GM10248 (cell line): ENCODE data around the gene SPON1.

Experiments used
- CTCF ChIA-PET: fragments of 300-600 bp; sonication (Branson Sonifier 250); formaldehyde crosslinking; extraction: SDS; loops from one replicate; lab custom pipeline; 2021; ENCODE audit warnings: antibody characterized with exemption; lab: Yijun Ruan, JAX
- POLR2A ChIA-PET: fragments of 350-650 bp; sonication (Branson Sonifier 250); formaldehyde crosslinking; extraction: SDS; loops from one replicate; lab custom pipeline; 2020; ENCODE audit warnings: antibody characterized with exemption; lab: Yijun Ruan, JAX
- DNase-seq: peaks from one replicate; pipeline ENCODE4 v3.0.0; 2012; ENCODE audit errors: extremely low spot score
- CTCF ChIP-seq: IDR thresholded peaks from 2 replicates; pipeline ENCODE4 v1.5.1; 2012; ENCODE audit warnings: mild to moderate bottlenecking, low read depth; ENCODE audit errors: extremely low read depth, missing control alignments, control extremely low read depth

The SPON1 gene

DNA sequence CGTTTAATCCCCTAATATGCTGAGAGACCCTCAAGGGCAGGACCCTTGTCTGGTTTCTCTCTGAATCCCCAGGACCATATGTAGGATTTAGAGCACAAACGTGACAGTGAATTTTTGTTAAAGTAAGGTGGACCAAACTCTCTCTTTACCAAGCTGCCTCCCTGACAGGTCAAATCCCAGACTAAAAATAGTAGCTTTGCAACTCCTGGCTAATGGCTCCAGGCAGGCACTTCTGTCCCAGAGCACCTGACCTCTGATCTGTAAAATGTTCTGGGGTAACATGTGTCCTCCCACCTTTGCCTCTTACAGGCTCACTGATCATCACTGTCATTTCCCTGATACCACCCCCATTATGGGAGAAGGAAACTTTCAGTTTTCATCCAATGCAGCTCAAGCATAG, 152.3 kb downstream of the SPON1 start:
- ChIA-PET POLR2A (no interaction called here), CTCF (no interaction called here)
- TF ChIP-seq CTCF = no peak
- no peak for DNase-seq

DNA sequence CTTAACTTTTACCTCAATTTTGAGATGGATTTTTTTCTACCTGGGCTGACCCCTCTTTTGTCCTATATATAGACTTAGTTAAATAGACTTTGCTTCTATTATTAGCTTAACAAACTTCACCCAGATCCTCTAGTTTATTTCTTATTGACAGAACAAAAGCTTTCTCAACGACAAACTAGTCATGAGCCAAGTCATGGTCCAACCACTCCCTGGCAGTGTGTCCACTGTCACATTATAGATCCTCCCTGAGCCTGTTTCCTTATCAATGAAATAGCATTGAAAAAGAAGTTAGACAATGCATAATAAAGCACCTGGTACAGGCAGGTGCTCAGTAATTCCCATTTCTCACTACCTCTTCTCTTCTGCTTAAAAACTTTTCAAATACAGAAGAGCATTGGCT, 155.1 kb downstream of the SPON1 start:
- POLR2A ChIA-PET = no interaction called here
- no peak for DNase-seq
- CTCF ChIA-PET = interaction anchor here (1.4 kb wide), 1 partner anchor 34 kb away, joined by 3 read pairs; no protein-coding TSS in a partner anchor
- TF ChIP-seq CTCF = no peak

DNA sequence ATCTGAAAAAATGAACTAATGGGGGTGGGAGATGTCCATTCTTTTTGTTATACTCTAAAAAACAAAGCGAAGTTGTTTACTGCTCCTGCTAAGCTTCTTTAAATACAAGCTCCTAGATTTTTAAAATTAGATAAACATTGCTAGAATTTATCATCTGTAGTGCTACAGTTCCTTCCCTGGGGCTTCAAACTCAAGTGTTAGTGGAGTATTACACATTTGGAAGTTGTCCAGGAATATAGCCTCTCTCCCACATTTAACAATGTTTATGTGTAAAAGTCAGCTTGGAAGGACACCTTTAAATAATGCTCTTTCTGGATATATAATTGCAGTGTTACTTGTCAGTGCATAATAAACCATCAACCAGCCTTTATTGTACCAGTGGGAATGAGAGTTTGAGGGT, 155.5 kb downstream of the SPON1 start:
- no peak for DNase-seq
- POLR2A ChIA-PET = no interaction called here
- no peak for TF ChIP-seq CTCF
- CTCF ChIA-PET = interaction anchor here (1.4 kb wide), 1 partner anchor 33 kb away, joined by 3 read pairs; no protein-coding TSS in a partner anchor

GRCh38 chr11:14119357-14119756, 156.8 kb downstream of the SPON1 start:
- no peak for TF ChIP-seq CTCF
- no peak for DNase-seq
- CTCF ChIA-PET = no interaction called here
- POLR2A ChIA-PET = no interaction called here

DNA sequence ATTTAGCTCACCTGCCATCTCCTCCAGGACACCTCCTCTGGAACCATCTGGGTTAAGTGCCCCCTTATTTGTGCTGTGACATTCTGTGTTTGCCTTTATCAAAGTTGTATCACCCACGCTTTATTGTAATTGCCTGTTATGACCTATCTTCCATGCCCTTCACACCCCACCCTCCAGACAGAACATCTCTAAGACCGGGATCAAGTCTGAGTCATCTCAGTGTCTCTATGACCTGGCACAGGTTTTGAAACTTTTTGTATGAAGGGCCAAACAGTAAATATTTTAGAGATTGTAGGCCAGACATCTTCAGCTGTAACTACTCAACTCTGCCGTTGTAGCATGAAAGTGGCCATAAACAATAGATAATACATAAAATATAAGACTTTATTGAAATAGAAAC, 161.8 kb downstream of the SPON1 start:
- no peak for DNase-seq
- TF ChIP-seq CTCF = no peak
- ChIA-PET POLR2A (no interaction called here), CTCF (no interaction called here)

GRCh38 chr11:14124886-14125285, 162.4 kb downstream of the SPON1 start:
- CTCF ChIA-PET = no interaction called here
- no peak for TF ChIP-seq CTCF
- DNase-seq = no peak

GRCh38 chr11:14125529-14125928, 163.0 kb downstream of the SPON1 start:
- CTCF ChIA-PET = no interaction called here
- POLR2A ChIA-PET = no interaction called here

More at GRCh38 chr11:14124886-14125285, 162.4 kb downstream of the SPON1 start:
- POLR2A ChIA-PET = no interaction called here

More at GRCh38 chr11:14125529-14125928, 163.0 kb downstream of the SPON1 start:
- DNase-seq = no peak
- TF ChIP-seq CTCF = no peak
